ENCODE measurements around the gene MCFD2.
"Not testable (repeated sequence)": the region's sequence is repeated elsewhere in the genome, so short reads cannot be mapped to it uniquely, and the experiment has no call there.

MCFD2 gene

DNA sequence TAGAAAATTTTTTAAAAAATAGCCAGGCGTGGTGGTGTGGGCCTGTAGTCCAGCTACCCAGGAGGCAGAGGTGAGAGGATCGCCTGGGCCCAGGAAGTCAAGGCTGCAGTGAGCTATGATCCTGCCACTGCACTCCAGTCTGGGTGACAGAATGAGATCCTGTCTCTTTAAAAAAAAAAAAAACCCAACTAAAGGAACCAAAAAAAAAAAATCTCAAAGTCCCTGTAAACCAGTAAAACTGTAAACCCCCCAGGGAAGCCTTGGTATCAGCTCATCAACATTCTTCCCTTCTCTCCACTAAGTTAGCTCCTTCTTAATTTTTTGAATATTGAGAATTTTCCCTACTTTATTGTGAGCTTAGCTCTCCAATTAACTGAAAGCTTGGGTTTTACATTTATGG is 8.4 kb upstream of the MCFD2 start:
- TF ChIP-seq POLR2A (IDR thresholded peaks at IDR 0.05; ENCODE audit: low read depth, low read length), result no peak
- no peak for FAIRE-seq
- no peak for DNase-seq (ENCODE audit: insufficient read length, low spot score)

GRCh38 chr2:46923041-46923528 is 7.5 kb upstream of the MCFD2 start:
- FAIRE-seq (peak; percentile 78), DNase-seq (ENCODE audit: insufficient read length, low spot score) (no peak)

DNA sequence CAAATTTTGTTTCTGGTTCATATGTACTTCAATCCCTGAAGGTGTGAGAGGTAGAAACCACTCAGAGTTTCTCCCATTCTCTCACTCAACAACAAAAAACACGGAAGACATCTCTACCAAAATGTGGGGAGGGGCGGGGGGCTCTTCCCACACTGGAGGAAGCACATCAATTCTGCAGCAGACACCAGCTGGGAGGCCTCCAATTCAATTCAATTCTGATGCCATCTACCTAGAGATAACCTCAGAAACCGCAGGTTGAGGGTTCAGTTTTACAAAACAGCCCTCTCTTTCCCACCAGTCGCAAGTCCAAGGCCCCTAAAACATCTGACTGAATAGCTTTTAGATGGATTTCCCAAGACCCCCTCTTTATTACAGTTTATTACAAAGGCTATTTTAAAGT is 7.0 kb upstream of the MCFD2 start:
- no peak for TF ChIP-seq POLR2A (IDR thresholded peaks at IDR 0.05; ENCODE audit: low read depth, low read length)
- FAIRE-seq, result no peak
- no peak for DNase-seq (ENCODE audit: insufficient read length, low spot score)

More at GRCh38 chr2:46923041-46923528, 7.5 kb upstream of the MCFD2 start:
- TF ChIP-seq POLR2A (IDR thresholded peaks at IDR 0.05; ENCODE audit: low read depth, low read length), result no peak

DNA sequence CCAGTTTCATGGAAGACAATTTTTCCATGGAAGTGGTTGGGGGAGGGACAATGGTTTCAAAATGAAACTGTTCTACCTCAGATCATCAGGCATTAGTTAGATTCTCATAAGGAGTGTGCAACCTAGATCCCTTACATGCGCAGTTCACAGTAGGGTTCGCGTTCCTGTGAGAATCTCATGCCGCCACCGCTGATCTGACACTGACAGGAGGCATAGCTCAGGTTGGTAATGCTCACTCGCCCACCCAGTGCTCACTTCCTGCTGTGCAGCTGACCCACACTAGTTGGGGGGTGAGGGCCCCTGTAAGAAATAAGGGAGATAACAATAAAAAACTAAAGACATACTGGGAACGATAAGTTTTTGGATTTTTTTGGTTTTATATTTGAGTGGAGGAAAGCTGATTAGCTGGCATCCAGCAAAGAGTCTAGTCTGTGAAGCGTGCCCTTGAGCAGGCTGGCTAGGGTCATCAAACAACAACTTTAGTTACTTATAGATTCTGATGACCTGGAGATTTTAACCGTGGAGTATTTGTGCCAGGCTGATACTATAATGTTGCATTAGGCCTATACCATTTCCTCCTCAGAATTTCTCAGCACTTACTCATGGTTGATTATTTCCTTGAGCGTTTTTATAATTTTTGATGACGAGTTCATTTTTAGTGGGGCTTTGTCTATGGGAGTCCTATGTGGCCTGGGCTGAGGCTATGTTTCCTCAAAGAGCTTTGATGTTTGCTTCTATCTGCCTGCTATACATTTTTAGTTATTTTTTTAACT is 6.3 kb upstream of the MCFD2 start:
- no peak for DNase-seq (ENCODE audit: insufficient read length, low spot score)
- TF ChIP-seq POLR2A (IDR thresholded peaks at IDR 0.05; ENCODE audit: low read depth, low read length), result no peak
- FAIRE-seq, result peak; percentile 23

GRCh38 chr2:46917628-46918027 is 2.0 kb upstream of the MCFD2 start:
- TF ChIP-seq POLR2A (IDR thresholded peaks at IDR 0.05; ENCODE audit: low read depth, low read length), result no peak
- DNase-seq (ENCODE audit: insufficient read length, low spot score) (no peak), FAIRE-seq (no peak)

- TF ChIP-seq POLR2A (IDR thresholded peaks at IDR 0.05; ENCODE audit: low read depth, low read length), result peak; percentile 66
- FAIRE-seq (no peak), DNase-seq (ENCODE audit: insufficient read length, low spot score) (peak; percentile 90)
Observed at GRCh38 chr2:46915811-46916630, 415 bp upstream of the MCFD2 start.

DNA sequence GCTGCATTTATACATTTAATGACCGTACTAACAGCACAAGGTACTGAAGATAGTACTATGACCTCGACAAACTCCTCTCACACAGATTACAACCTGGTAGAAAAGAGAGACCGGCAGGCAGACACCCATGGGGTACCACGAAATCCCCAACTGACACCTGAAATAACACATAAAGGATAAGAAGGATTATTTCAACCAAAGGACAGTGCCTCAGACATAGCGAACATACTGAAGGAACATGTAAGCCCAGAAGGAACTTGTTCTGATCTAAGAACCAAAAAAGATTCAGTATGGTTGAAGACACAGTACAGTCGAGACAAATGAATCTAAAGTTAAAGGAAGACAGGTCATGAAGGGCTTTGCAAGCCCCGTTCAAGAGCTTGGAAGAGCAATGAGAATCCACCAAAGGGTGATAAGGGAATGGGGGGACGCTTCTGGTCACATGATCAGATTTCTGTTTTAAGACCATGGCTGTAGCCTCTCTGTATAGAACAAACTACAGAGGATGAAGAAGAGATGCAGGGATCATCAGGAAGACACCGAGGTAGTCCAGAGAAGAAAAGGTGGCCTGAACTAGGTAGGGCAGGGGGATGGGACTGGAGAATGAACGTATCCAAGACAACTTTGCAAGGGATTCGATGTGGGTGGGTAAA is 902 bp downstream of the MCFD2 start:
- no peak for TF ChIP-seq POLR2A (IDR thresholded peaks at IDR 0.05; ENCODE audit: low read depth, low read length)
- DNase-seq (ENCODE audit: insufficient read length, low spot score) (no peak), FAIRE-seq (no peak)

DNA sequence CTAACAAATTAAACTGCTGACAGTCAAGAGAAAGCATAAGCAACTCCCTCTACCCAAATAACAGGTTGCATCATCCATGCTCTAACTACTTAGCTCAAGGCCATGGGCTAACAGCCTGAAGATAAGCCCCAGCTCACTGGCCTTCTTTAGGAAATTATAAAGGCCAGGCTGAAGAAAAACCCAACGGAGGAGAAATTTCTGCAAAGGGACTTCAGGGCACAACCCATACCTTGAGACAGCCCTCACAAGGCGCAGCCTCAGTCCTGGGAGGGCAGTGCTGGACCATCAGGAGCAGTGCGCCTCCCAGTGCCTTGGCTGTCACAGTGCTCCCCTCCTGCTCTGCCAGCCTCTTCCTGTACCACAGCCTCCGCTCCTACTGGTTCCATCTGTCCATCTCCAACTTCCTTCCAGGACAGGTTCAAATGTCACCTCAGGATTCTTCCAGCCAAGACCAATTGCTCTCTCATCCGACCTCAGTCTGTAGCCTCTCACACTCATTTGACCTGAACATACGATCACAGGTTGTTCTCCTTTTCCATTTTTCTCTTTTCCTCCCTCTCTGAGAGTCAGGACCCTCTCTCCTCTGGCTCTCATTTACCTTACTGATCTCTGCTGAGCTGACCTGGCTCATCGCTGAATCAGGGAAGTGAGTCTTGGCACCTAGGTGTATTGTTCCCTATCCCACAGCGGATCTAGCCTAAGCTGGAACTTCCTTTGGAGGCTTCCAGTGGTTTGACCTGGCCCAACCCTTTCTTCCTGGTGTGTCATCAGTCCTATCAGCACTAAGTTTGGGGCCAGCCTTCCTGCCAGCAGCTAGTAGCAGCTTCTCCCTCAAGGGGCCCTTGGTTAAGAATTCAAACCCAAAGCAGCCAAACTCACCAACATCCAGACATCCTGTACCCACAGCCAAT is 1.9 kb downstream of the MCFD2 start:
- DNase-seq (ENCODE audit: insufficient read length, low spot score), result peak; percentile 76

DNA sequence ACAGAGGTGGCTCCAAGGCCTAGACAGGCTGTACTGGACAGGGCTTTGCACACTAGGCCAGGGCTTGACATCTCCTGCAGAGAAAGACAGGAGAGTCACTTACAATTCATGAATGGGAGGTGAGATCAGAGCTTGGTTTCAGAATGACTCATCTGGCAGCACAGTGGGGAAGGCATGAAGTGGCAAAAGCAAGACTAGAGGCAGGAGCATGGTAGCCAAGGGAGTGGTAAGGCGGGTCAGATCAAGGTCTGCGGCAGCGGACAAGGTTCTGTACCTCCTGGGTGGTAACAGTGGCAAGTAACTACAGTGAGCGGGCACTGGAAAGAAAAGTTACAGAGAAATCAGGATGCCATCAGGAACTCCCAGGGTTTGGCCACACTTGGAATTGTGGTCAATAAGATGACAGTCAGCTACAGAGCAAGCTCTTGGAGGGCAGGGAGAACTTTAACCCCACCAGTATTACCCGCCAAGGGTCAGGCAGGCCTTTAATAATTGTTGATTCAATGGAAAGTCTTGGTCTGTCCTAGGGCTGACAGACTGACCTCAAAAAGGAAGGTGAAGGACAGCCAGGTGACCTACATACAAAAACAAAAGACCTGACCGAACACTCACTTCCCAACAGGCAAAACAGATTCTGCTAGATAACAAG is 5.7 kb downstream of the MCFD2 start:
- DNase-seq (ENCODE audit: insufficient read length, low spot score) (peak; percentile 96), FAIRE-seq (peak; percentile 89)
- no peak for TF ChIP-seq POLR2A (IDR thresholded peaks at IDR 0.05; ENCODE audit: low read depth, low read length)

More for the DNA sequence above, 1.9 kb downstream of the MCFD2 start:
- no peak for TF ChIP-seq POLR2A (IDR thresholded peaks at IDR 0.05; ENCODE audit: low read depth, low read length)
- no peak for FAIRE-seq

DNA sequence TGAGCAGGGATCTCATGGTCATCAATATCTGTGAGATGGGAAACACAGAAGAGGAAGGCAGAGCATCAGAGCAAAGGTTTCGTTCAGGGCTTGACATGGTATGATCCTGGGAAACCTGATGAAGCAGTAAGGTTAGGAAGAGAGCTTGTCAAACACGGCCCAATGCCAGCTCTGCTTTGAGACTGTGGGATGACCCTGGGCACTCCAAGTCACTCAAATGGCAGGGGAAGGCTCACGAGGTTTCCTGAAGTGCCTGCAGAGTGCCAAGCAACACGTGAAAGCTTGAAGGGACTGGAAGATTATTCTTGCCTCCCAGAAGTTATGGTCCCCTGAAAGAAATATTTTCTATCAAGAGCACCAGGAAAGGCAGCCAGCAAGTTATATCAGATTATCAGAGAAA is 6.5 kb downstream of the MCFD2 start:
- FAIRE-seq, result no peak
- TF ChIP-seq POLR2A (IDR thresholded peaks at IDR 0.05; ENCODE audit: low read depth, low read length), result no peak
- no peak for DNase-seq (ENCODE audit: insufficient read length, low spot score)

DNA sequence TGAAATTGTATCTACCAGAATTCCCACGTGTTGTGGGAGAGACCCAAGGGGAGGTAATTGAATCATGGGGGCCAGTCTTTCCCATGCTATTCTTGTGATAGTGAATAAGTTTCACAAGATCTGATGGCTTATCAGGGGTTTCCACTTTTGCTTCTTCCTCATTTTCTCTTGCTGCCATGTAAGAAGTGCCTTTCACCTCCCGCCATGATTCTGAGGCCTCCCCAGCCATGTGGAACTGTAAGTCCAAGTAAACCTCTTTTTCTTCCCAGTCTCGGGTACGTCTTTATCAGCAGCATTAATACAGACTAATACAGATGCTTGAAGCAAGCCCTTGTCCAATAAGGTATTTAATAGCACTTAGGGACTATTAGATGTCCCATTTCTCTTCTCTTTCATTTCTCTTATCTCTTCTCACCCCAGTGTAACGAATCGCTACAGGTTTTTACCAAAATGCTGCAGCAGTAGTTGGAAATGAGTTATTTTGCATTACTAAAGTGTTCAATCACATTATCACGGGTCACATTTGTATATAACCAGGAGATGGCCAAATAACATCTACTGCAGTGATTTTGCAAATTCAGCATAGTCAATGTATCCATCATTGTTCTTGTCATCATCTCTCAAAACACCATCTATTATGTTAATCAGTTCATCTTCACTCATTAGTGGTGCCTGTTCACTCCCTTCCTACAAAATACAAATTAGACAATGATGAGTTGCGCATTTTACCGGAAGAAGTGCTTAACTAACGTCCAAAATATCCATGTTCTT is 10.5 kb downstream of the MCFD2 start:
- not testable (repeated sequence) for FAIRE-seq; DNase-seq (ENCODE audit: insufficient read length, low spot score)

- FAIRE-seq; DNase-seq (ENCODE audit: insufficient read length, low spot score): not testable (repeated sequence)
Observed at GRCh38 chr2:46902980-46903379, 12.6 kb downstream of the MCFD2 start.

All from H54 (cell line).